Activated naive CD8-positive, alpha-beta T cell treated with anti-CD3 and anti-CD28 coated beads, Interleukin-2, amount 50 U/mL, for 24 hours (primary cell): Measurements from ENCODE around the gene KCNJ15.
A peak's percentile ranks its signal among the peaks of the same experiment; 100 is the strongest.

Experiments
- ATAC-seq: fragments of 150-1000 bp; cut with Tn5 transposase; one replicate; pipeline ENCODE4 v1.10.0; 2021
- DNase-seq: peaks from one replicate; pipeline ENCODE4 v3.0.0; 2021
- H3K27ac Mint-ChIP-seq: one replicate; pipeline ENCODE4 v1.8.0; 2021; ENCODE audit warnings: mild to moderate bottlenecking, mixed read lengths
- H3K27me3 Mint-ChIP-seq: one replicate; pipeline ENCODE4 v1.8.0; 2021; ENCODE audit warnings: mixed read lengths
- H3K36me3 Mint-ChIP-seq: one replicate; pipeline ENCODE4 v1.8.0; 2021; ENCODE audit warnings: low read depth, mixed read lengths
- H3K4me1 Mint-ChIP-seq: one replicate; pipeline ENCODE4 v1.8.0; 2021; ENCODE audit warnings: mixed read lengths
- H3K4me3 Mint-ChIP-seq: one replicate; pipeline ENCODE4 v1.8.0; 2021; ENCODE audit warnings: mild to moderate bottlenecking, moderate library complexity, mixed read lengths
- H3K9me3 Mint-ChIP-seq: one replicate; pipeline ENCODE4 v1.8.0; 2021; ENCODE audit warnings: mixed read lengths

Gene KCNJ15

DNA sequence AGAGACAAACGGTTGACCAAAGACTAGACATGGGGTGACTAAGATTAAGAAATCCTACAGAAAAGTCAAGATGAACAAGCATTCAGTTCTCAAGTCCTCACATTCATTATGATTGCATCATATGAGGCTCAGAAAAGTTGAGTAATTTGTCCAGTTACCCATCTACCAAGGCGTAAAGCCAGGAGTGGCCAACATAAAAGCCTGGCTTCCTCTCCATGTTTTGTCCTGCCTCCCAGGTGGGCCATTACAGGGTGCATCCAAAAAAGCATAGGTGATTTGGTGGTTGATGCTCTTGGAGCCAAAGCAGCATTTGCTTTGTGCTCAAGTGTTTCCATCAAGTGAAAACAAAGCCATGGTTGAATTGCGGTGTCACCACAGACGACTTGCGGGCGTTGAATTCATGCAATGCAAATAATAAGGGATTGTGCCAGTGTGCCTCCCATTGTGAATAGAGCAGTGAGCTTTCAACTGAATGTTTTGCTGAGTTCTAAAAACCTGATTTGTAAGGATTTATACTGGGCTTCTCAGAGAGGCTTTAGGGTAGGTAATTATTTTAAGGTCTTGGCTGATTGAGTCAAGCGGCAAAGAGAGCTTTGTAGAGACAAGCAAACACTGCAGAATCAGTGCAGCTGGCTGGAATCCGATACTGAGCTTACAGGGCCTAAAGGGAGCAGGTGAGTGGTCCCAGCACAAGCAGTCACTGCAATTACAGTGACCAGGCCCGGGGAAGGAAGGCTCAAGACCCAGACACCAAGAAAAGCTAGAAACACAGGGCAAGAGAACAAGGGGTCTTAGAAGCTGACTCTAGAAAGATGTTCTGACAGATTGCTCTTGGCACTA, 54.1 kb downstream of the KCNJ15 start:
- Mint-ChIP-seq H3K36me3 (no peaks in the 10 kb centered on the region), H3K9me3 (no peaks in the 10 kb centered on the region), H3K4me3 (no peak overlapping the region), H3K4me1 (peaks cover 5% of the 10 kb centered on the region), H3K27me3 (peaks cover 2% of the 10 kb centered on the region), H3K27ac (no peak overlapping the region)
- no peak for ATAC-seq
- no peak for DNase-seq

DNA sequence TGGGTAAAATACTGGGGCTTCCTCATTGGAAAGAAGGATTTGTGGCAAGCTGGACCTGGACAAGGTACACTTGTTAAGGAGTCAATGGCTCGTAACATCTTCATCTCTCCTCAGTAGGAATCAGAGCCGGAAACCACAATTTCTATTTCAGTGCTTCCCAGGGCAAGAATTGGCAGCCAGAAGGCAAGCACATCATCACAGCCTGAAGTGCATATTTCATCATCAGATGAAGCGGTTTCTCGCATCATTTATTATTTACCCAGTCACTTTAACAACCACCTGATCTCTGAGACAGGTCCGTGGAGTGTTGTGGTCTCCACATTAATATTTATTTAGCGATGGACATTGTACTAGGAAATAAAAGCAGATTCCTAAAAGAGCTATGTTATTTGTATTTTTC, 55.0 kb downstream of the KCNJ15 start:
- ATAC-seq (no peak), DNase-seq (no peak)
- Mint-ChIP-seq H3K4me3 (no peak overlapping the region), H3K36me3 (no peaks in the 10 kb centered on the region), H3K9me3 (no peaks in the 10 kb centered on the region), H3K4me1 (no peaks in the 10 kb centered on the region), H3K27ac (no peak overlapping the region), H3K27me3 (peaks cover 2% of the 10 kb centered on the region)

DNA sequence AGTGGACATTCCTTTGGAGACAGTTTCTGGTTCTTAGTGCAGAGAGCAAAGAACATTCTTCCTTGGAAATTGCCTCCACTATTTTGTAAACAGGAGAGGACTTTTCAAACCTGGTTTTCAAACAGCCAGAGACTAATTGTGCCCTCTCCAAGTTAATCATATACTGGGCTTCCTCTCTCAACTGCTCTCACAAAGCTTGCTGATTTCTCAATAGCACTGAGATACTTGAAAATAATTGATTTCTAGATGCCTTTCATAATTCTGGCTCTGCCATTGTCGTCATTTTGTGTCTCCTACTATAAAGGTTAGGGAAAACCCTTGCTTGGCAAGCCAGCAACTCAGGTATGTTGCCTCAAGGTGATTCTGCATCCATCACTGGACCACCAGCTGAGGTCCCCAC, 56.0 kb downstream of the KCNJ15 start:
- H3K36me3 Mint-ChIP-seq, result no peaks in the 10 kb centered on the region
- no peaks in the 10 kb centered on the region for H3K4me1 Mint-ChIP-seq
- H3K27ac Mint-ChIP-seq, result no peak overlapping the region
- H3K27me3 Mint-ChIP-seq, result peaks cover 2% of the 10 kb centered on the region
- no peaks in the 10 kb centered on the region for H3K9me3 Mint-ChIP-seq
- ATAC-seq (no peak), DNase-seq (no peak)
- no peak overlapping the region for H3K4me3 Mint-ChIP-seq

DNA sequence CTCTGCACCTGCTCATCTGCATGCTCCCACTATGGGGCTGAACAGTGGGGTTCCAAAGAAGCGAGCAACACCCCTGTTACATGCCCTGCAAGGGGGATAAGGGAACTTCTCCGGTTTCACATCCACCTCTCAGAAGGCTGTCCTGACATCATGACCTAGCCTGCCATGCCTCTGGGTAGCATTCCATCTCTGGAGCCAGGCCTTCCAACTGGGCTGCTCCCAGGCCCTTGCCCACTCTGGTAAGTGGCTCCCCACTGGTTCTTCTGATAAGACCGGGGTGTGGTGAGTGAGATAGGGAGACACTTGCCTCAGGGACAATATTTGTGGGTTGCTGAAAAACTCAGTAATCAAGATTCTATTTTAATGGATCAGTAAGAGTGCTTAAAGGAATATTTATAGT, 57.8 kb downstream of the KCNJ15 start:
- DNase-seq, result no peak
- Mint-ChIP-seq H3K27me3 (peaks cover 2% of the 10 kb centered on the region), H3K27ac (no peak overlapping the region), H3K9me3 (no peaks in the 10 kb centered on the region), H3K4me1 (no peaks in the 10 kb centered on the region), H3K36me3 (no peaks in the 10 kb centered on the region), H3K4me3 (no peak overlapping the region)
- ATAC-seq, result no peak

DNA sequence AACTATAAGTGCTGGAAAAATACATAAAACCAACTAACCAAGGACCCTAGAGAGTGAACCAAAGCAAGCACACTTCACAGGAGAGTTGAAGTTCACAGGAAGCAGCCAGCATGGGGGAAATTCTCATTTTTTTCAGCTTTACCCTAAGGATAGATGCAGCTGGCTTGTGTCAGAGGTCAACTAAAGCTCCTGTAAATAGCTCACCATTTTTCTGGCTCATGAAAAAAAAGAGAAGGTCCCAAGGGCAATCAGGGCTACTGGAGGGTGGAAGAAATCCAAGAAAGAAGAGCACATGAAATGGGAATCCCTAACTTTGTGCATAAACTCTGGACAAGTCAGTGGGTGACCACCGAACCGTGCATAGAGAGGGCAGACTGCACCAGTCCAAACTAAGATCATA, 58.3 kb downstream of the KCNJ15 start:
- no peak for ATAC-seq
- DNase-seq, result no peak

DNA sequence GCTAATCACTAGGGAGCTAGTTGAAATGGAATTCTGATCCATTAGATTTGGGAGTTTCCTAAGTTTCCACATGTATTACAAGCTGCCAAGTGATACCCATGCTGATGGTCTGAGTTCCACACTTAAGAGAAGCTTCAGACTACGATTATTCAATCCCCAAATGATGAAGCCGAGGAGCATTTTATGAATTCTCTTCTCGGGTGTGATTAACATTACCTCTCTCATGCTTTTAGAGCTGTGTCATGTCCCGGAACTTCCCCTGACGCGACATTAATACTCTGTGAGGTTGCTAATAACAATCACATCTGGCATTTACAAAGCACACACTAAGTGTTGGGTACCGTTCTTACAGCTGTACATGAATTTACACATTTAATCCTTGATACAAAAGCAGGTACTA, 63.0 kb downstream of the KCNJ15 start:
- no peaks in the 10 kb centered on the region for H3K9me3 Mint-ChIP-seq

More for the DNA sequence above, 58.3 kb downstream of the KCNJ15 start:
- Mint-ChIP-seq H3K4me1 (no peaks in the 10 kb centered on the region), H3K9me3 (no peaks in the 10 kb centered on the region), H3K27ac (no peak overlapping the region), H3K4me3 (no peak overlapping the region), H3K27me3 (peaks cover 2% of the 10 kb centered on the region), H3K36me3 (no peaks in the 10 kb centered on the region)

DNA sequence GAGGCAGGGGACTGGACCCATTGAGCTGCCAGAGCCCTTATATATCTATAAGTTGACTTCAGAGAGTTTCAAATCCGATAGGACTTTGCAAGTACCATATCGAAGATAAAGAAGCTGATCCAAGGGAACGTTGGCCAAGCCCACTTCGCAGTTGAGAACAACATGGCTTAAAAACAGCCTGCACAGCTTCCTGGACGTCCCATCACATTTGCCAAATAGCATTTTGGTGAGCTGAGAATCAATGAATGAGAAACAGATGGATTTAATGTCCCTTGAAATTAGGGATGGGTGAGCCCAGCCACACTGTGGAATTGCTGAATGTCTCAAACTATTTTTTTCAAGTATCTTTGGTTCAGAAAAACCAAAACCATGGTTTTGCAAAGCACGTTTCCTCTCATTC, 64.8 kb downstream of the KCNJ15 start:
- no peak overlapping the region for H3K27ac Mint-ChIP-seq
- H3K9me3 Mint-ChIP-seq, result no peaks in the 10 kb centered on the region
- ATAC-seq, result no peak
- peaks cover 14% of the 10 kb centered on the region for H3K4me1 Mint-ChIP-seq
- H3K4me3 Mint-ChIP-seq, result no peak overlapping the region
- no peaks in the 10 kb centered on the region for H3K36me3 Mint-ChIP-seq
- no peak for DNase-seq
- no peaks in the 10 kb centered on the region for H3K27me3 Mint-ChIP-seq

More for the DNA sequence above, 63.0 kb downstream of the KCNJ15 start:
- Mint-ChIP-seq H3K4me3 (no peak overlapping the region), H3K4me1 (peaks cover 14% of the 10 kb centered on the region), H3K27me3 (peaks cover 2% of the 10 kb centered on the region), H3K36me3 (no peaks in the 10 kb centered on the region), H3K27ac (no peak overlapping the region)
- DNase-seq, result no peak
- ATAC-seq, result no peak

DNA sequence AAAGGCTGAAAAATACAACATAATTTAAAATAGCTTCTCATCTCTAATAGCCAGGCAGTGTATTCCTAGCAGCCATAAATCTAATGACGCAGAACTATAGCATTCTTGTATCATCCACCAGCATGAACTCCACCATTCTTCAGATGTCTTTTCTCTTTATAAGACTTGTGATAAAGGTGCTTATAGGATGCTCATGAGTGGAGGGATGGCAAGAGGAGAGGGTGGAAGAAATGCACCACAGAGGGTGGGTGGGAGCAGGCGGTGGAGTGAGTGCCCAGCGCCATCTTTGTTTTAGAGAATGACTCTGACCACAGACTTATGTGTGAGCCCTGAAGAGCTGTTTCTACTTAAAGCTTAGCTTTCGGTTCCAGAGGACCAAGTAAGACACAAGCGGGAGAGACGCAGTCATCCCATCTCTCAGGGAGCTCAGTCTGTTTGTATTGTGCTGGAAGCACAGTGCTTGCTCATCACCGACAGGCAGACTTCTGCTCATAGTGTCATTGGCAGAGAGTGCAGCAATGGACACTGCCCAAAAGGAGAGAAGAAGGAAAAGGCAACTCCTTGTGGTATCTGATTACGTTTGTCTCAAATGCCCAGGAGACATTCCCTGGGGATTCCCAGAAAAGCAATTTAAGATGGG, 65.6 kb downstream of the KCNJ15 start:
- no peak overlapping the region for H3K27ac Mint-ChIP-seq
- no peak for DNase-seq
- no peak overlapping the region for H3K4me3 Mint-ChIP-seq
- H3K36me3 Mint-ChIP-seq, result no peaks in the 10 kb centered on the region
- no peaks in the 10 kb centered on the region for H3K27me3 Mint-ChIP-seq
- peaks cover 14% of the 10 kb centered on the region for H3K4me1 Mint-ChIP-seq
- H3K9me3 Mint-ChIP-seq, result no peaks in the 10 kb centered on the region
- no peak for ATAC-seq

DNA sequence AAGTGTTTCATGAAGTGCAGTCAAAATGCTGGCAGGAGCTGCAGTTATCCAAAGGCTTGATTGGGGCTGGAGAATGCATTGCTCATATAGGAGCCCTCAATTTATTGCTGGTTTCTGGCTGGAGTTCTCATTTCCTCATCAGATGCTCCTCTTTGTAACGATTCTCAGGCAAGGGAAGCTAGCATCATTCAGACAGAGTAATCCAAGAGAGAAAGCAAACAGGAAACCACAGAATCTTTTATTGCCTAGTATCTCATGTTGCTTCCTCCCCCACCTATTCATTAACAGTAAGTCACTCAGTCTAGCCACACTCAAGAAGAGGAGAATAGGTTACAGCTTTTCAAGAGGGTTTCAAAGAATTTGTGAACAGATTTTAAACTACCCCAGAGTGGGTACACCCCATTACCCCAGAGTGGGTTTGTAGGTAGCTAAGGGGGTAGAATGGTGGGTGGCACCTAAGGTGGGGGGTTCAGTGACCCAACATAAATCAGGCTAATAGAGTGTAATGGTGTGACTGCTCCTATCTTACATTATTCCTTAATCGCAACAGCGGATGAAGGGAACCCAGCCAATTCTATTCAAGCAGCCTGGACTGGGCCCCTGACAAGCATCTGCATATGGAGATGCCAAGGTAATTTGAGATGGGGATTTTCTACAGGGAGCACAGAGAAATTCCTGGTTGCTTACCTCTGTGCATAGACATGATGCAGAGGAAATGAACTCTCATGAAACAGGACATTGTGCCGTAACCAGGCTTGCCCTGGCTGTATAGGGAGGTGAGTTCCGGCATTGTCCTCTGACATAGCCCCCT, 67.1 kb downstream of the KCNJ15 start:
- Mint-ChIP-seq H3K4me3 (no peak overlapping the region), H3K27me3 (no peaks in the 10 kb centered on the region), H3K27ac (no peak overlapping the region), H3K4me1 (peaks cover 17% of the 10 kb centered on the region), H3K9me3 (no peaks in the 10 kb centered on the region), H3K36me3 (no peaks in the 10 kb centered on the region)
- ATAC-seq (peak; percentile 21), DNase-seq (no peak)

DNA sequence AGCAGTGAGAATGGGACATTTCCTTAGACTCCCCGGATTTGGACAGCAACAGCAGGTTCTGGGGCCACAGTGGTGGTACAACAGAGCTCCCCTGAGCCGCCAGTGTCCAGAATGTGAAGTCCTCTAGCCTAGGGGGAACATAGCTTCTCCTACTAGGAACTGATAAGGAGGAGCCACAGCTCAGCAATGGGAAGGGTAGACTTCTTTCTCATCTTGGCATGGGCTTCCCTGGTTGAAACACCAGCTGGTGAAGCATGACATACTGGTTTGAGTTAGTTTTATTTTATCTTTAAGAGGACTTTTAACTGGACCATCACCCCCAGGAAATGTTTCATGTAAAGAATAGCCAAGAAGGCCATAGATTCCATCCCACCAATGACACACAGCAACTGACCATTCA, 68.4 kb downstream of the KCNJ15 start:
- H3K4me1 Mint-ChIP-seq, result peaks cover 17% of the 10 kb centered on the region
- no peaks in the 10 kb centered on the region for H3K36me3 Mint-ChIP-seq
- DNase-seq (no peak), ATAC-seq (no peak)
- H3K9me3 Mint-ChIP-seq, result no peaks in the 10 kb centered on the region
- peaks cover 1% of the 10 kb centered on the region for H3K27me3 Mint-ChIP-seq
- no peak overlapping the region for H3K4me3 Mint-ChIP-seq
- H3K27ac Mint-ChIP-seq, result no peak overlapping the region

DNA sequence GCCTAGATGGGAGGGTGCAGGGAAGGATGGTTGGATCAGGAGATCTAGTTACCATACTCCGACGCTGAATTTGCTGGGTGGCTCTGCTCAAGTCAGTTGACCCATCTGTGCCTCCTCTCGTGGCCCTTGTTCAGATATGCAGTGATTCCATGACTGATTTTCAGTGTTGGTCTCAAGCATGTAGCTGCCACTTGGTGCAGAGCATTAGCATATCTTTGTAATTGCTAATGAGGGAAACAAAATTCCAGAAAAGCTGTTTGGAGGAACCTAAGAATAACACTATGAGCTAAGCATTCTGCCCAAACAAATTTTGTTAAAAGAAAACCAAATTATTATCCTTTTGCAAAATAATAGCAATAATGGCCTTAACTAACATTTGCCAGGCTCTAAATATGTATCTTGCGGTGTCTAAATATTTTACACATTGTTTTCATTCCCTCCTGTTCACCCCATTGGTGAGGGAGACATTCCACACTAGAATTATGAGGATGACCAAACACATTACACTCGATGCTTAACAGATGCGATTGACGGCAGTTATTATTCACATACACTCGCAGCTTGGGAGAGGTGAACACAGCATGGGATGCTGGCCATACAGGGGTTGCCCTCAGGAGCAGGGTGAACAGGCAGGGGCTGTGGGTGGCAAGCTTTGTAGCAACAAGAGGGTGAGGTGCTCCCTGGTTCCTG, 69.1 kb downstream of the KCNJ15 start:
- Mint-ChIP-seq H3K4me3 (no peak overlapping the region), H3K27ac (no peak overlapping the region), H3K9me3 (no peaks in the 10 kb centered on the region), H3K36me3 (no peaks in the 10 kb centered on the region), H3K27me3 (peaks cover 1% of the 10 kb centered on the region), H3K4me1 (peaks cover 17% of the 10 kb centered on the region)
- no peak for DNase-seq
- ATAC-seq, result no peak

DNA sequence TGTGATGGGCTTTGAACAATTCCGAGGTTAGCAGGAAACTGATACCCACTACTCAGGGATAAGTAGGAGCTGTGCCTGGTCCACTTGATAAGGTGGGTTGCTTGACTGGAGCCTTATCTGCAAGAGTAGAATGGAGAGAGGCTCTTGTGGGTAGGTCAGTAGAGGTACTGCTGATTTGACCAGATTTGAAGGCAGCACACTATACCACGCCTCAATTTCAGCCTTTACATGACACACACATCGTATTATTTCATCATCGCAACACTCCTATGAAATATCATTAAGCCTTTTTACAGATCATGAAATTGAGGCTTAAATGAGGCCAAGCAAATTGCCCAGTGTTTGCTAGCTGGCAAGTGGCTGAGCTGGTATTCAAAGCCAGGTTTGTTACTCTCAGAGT, 69.6 kb downstream of the KCNJ15 start:
- H3K4me3 Mint-ChIP-seq, result no peak overlapping the region
- no peak overlapping the region for H3K27ac Mint-ChIP-seq
- H3K4me1 Mint-ChIP-seq, result peaks cover 17% of the 10 kb centered on the region
- H3K27me3 Mint-ChIP-seq, result peaks cover 1% of the 10 kb centered on the region
- H3K9me3 Mint-ChIP-seq, result no peaks in the 10 kb centered on the region
- ATAC-seq, result no peak
- no peak for DNase-seq
- no peaks in the 10 kb centered on the region for H3K36me3 Mint-ChIP-seq

DNA sequence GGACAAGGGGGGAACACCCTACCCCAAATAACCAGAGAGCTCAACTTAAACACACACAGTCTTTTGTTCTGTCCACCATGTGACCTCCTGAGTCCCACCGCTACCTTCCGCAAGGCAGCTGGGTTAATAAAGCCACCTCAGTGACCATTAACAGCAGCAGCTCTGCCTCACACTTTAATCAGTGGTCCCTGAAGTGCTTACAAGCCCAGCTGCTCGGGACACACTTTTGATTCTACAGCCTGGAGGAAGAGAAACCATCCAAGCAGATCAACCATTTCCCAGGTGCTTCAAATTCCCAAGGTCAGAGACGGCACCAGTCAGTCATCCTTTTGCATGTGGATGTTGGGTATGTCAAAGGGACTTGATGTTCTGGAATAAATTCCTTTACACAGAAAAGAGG, 70.1 kb downstream of the KCNJ15 start:
- ATAC-seq (no peak), DNase-seq (no peak)
- H3K27ac Mint-ChIP-seq, result no peak overlapping the region
- H3K36me3 Mint-ChIP-seq, result no peaks in the 10 kb centered on the region
- peaks cover 1% of the 10 kb centered on the region for H3K27me3 Mint-ChIP-seq
- no peak overlapping the region for H3K4me3 Mint-ChIP-seq
- H3K9me3 Mint-ChIP-seq, result no peaks in the 10 kb centered on the region
- peaks cover 17% of the 10 kb centered on the region for H3K4me1 Mint-ChIP-seq

DNA sequence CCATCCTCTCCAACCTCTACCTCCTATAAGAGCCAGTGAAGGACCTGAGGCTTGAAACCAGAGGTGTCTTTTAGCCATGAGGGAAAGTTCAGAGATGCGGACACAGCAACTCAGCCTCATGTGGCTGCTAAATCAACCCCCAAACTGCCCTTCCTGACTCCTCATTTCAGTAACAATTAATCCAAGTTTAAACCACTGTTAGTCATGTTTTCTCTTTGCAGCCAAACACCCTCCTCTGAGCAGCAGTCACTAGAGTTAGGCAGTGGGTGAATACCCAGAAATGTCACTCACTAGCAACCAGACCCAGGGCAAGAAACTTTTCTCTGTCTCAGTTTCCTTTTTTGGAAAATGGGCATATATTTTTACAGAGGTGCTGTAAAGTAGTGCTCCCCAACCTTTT, 71.2 kb downstream of the KCNJ15 start:
- Mint-ChIP-seq H3K27me3 (peaks cover 1% of the 10 kb centered on the region), H3K4me1 (peaks cover 16% of the 10 kb centered on the region), H3K36me3 (no peaks in the 10 kb centered on the region), H3K9me3 (no peaks in the 10 kb centered on the region), H3K4me3 (no peak overlapping the region), H3K27ac (no peak overlapping the region)
- ATAC-seq (peak; percentile 63), DNase-seq (no peak)
